PC-3 (cell line): Measurements from ENCODE around the gene TTYH1.

ENCODE experiments used
- CTCF ChIP-seq: fragments of 300-600 bp; sonication (generic); conservative IDR thresholded peaks from 2 replicates; pipeline ENCODE4 v1.5.1; 2017; ENCODE audit warnings: antibody characterized with exemption, low read depth, mild to moderate bottlenecking, low read length
- EZH2 ChIP-seq: fragments of 300-600 bp; sonication (generic); IDR thresholded peaks from one replicate; pipeline ENCODE4 v1.6.1; 2017; ENCODE audit warnings: antibody characterized with exemption, mild to moderate bottlenecking, low read length; ENCODE audit not compliant: unreplicated experiment

- no peak for TF ChIP-seq CTCF
- no peak for TF ChIP-seq EZH2
Measured at GRCh38 chr19:54480051-54480450, 64.8 kb downstream of the TTYH1 start.
